ENCODE data around the gene RARS1.
"Not testable (repeated sequence)": the region's sequence is repeated elsewhere in the genome, so short reads cannot be mapped to it uniquely, and the experiment has no call there.

RARS1 gene

DNA sequence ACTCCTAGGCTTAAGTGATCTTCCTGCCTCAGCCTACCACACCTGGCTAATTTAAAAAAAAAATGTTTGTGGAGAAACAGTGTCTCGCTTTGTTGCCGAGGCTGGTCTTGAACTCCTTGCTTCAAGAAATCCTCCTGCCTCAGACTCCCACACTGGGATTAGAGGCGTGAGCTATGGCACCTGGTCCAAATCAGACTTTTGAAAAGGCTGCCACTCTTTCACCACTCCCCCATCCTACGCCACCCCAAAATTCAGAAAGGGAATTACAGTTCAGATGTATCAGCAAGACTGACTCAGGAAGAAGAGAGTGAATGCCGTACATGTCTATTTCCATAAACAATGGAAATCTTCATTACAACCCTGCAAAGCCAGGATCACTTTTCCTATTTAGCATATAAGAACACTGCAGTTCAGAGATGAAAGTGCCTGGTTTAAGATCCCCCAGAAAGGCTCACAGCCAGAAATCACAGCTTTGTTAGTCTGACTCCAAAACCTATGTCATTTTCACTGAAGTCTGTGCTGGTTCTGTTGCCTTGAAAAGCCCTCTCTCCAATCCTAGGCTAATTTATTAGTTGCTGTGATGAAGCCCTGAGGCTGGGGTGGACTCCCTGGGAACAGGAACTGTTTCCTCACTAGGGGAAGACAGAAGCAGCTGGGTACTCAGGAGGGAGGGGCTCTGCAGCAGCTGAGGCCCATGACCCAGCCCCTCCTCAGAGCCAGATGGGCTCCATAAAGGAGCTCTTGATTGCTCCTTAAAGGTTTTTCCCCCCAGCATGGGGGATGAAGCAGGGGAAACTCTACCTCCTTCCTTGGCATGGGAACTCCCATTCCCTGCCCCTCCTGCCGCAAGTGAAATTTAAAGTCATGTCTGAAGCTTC is 46.0 kb downstream of the RARS1 start:
- CTCF ChIA-PET = no interaction called here
- POLR2A ChIA-PET (ENCODE audit: low non-redundant PET) = no interaction called here
- no peak for DNase-seq (ENCODE audit: low spot score)
- H3K27ac ChIP-seq = no peak overlapping the region
- TF ChIP-seq, protein P1, sequence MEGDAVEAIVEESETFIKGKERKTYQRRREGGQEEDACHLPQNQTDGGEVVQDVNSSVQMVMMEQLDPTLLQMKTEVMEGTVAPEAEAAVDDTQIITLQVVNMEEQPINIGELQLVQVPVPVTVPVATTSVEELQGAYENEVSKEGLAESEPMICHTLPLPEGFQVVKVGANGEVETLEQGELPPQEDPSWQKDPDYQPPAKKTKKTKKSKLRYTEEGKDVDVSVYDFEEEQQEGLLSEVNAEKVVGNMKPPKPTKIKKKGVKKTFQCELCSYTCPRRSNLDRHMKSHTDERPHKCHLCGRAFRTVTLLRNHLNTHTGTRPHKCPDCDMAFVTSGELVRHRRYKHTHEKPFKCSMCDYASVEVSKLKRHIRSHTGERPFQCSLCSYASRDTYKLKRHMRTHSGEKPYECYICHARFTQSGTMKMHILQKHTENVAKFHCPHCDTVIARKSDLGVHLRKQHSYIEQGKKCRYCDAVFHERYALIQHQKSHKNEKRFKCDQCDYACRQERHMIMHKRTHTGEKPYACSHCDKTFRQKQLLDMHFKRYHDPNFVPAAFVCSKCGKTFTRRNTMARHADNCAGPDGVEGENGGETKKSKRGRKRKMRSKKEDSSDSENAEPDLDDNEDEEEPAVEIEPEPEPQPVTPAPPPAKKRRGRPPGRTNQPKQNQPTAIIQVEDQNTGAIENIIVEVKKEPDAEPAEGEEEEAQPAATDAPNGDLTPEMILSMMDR (conservative IDR thresholded peaks at IDR 0.05; ENCODE audit: low read depth) = no peak

DNA sequence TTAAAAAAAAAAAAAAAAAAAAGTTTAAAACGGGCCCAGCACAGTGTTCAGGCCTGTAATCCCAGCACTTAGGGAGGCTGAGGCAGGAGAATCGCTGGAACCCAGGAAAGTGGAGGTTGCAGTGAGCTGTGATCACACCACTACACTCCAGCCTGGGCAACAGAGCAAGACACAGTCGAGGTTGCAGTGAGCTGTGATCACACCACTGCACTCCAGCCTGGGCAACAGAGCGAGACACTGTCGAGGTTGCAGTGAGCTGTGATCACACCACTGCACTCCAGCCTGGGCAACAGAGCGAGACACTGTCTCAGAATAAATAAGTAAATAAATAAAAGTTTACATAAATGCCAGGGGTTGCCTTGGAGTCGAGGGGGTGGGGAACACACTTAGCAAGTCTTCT is 48.1 kb downstream of the RARS1 start:
- not testable (repeated sequence) for DNase-seq (ENCODE audit: low spot score); H3K27ac ChIP-seq
- ChIA-PET CTCF (interaction anchor here (0.6 kb wide), 1 partner anchor 138 kb away, joined by 3 read pairs; no protein-coding TSS in a partner anchor), POLR2A (ENCODE audit: low non-redundant PET) (interaction anchor here (0.6 kb wide), 1 partner anchor 511 kb away, joined by 3 read pairs; no protein-coding TSS in a partner anchor)

DNA sequence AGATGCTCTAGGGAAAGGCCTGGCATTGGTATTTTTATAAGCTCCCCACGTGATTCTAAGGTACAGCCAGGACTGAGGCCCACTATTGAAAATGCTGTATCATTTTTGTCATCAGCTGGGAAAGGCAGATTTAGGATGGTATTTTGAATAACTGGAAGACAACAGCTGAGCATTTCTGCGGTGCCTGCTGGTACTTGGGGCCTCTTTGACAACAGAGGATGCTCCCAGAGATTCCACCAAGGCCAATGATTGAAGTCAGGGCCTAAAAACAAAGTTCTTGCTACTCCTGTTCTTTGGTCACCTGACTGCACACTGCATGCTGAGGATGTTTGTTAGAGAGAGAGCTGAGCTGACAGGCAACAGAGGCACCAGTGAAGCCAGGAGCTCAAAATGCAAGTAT is 50.9 kb downstream of the RARS1 start:
- CTCF ChIA-PET = no interaction called here

DNA sequence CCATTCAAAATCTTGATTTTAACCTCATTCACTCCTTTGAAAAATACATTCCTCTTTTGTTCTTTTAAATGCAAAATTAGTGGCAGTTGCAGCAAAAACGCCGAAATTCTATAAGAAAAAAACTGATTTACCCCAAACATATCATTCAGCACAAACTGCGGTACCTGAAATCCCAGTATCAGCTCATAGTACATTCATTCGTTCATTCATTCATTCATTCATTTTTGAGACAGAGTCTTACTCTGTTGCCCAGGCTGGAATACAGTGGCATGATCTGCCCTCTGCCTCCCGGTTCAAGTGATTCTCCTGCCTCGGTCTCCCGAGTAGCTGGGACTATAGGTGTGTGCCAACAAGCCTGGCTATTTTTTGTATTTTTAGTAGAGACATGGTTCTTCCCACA is 63.3 kb downstream of the RARS1 start:
- ChIA-PET POLR2A (ENCODE audit: low non-redundant PET) (no interaction called here), CTCF (no interaction called here)
- no peak overlapping the region for H3K27ac ChIP-seq
- DNase-seq (ENCODE audit: low spot score) = no peak
- TF ChIP-seq, protein P1 (conservative IDR thresholded peaks at IDR 0.05; ENCODE audit: low read depth) = no peak

More for the DNA sequence above, 50.9 kb downstream of the RARS1 start:
- H3K27ac ChIP-seq = no peak overlapping the region
- DNase-seq (ENCODE audit: low spot score) = no peak
- POLR2A ChIA-PET (ENCODE audit: low non-redundant PET) = no interaction called here
- TF ChIP-seq, protein P1 (conservative IDR thresholded peaks at IDR 0.05; ENCODE audit: low read depth) = no peak

DNA sequence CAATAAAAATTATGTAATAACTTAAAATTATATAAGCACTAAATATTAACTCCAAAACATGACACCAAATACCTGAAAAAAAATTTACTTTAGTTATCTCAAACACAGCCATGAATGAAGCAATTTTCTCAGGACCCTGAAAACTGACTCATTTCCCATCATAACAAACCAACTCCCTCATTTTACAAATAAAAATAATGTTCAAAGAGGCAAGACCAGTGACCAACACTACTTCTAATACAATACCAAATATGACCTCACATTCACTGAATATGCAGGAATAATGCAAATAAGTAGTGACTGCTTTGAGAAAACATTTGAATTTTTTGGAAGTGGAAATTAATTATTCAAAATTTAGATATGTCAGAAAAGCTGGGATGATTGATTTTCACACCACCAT is 64.4 kb downstream of the RARS1 start:
- H3K27ac ChIP-seq = no peak overlapping the region
- POLR2A ChIA-PET (ENCODE audit: low non-redundant PET) = no interaction called here
- TF ChIP-seq, protein P1 (conservative IDR thresholded peaks at IDR 0.05; ENCODE audit: low read depth) = no peak
- CTCF ChIA-PET = no interaction called here
- DNase-seq (ENCODE audit: low spot score) = no peak

DNA sequence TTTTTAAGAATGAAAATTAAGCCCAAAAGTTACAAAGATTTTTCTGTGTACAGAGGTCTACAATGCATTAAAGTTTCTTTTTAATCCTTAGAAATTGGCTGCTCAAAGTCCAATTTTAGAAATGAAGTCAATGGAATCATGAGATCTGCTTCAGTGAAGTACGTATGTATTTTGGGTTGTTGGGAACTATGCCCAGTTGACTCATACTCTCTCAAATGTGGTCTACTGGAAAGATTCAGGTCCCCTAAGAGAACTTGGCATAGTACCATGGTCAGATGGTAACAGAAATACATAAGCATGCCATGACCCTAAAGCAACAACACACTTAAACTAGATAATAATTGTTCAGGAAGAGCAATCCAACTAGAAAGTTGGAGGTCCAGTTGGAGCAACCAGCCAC is 65.9 kb downstream of the RARS1 start:
- ChIA-PET POLR2A (ENCODE audit: low non-redundant PET) (no interaction called here), CTCF (interaction anchor here (0.7 kb wide), 1 partner anchor 66 kb away, joined by 3 read pairs; no protein-coding TSS in a partner anchor)
- TF ChIP-seq, protein P1 (conservative IDR thresholded peaks at IDR 0.05; ENCODE audit: low read depth) = no peak
- DNase-seq (ENCODE audit: low spot score) = no peak
- H3K27ac ChIP-seq = no peak overlapping the region
